ENCODE measurements around the gene RSBN1L. TPM values are rescaled to one million over a fixed set of nuclear protein-coding genes. Genes with fewer than 3 reads are reported as not detected.
A peak's percentile ranks its signal among the peaks of the same experiment; 100 is the strongest.

Gene RSBN1L
- total RNA-seq, 1 donor: 14.3 TPM

DNA sequence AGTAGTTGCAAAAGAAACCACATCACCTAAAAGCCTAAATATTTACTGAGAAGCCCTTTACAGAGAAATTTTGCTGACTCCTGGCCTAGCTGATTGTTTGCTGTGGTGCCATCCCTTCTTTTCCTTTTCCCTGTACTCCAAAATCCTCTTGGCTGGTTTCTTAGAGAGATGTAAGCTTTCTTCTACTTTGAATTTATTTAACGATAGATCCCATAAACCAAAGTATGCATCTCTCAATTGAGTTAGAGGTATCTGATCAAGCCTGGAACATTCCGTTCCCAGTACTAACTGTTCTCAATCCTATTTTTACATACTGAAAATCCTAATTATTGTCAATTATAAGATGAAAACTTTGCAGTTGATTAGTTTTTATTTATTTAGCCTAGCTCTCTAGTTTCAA is 95.7 kb downstream of the RSBN1L start:
- H3K9me3 ChIP-seq (ENCODE audit: low read depth, low read length): no peaks in the 10 kb centered on the region
- H3K4me1 ChIP-seq (ENCODE audit: insufficient read depth, low read length): peaks cover 14% of the 10 kb centered on the region
- H3K4me3 ChIP-seq (ENCODE audit: low read length): no peak overlapping the region
- no peaks in the 10 kb centered on the region for H3K27me3 ChIP-seq (ENCODE audit: insufficient read depth, low read length)

DNA sequence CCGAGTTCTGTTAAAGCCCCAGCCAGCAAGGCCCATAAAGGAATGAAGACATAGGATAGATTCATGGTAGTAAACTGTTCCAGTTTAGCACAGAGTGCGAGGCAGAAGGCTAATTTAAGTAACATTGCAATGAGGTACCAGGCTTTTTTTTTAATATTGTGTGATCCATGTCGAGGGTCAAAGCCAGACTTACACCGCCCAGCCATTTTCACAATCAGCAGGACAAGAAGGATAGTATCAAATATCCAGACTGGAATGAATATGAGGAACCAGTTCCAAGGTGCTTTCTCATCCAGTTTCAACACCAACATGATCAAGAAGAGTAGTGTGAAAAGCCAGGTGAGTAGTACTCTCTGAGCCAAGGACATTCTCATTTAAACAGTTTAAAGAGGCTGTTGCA is 97.7 kb downstream of the RSBN1L start:
- Histone ChIP-seq H3K4me1 (ENCODE audit: insufficient read depth, low read length) (peaks cover 22% of the 10 kb centered on the region), H3K9me3 (ENCODE audit: low read depth, low read length) (no peaks in the 10 kb centered on the region), H3K4me3 (ENCODE audit: low read length) (no peak overlapping the region), H3K27me3 (ENCODE audit: insufficient read depth, low read length) (no peaks in the 10 kb centered on the region)

DNA sequence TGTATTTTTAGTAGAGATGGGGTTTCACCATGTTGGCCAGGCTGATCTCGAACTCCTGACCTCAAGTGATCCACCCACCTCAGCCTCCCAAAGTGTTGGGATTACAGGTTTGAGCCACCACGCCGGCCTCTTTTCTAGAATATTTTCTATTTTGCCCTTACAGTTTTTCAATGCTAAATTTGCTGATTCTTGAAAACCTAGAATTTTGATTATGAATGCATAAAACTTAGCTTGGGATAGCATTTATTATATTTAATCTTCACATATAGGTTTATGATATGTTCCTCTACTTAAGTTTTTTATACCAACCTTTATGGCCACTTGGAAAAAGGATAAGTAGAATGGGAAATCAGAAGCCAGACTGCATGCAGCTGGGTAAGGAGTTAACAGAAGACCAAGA is 99.8 kb downstream of the RSBN1L start:
- H3K9me3 ChIP-seq (ENCODE audit: low read depth, low read length): no peaks in the 10 kb centered on the region
- H3K4me3 ChIP-seq (ENCODE audit: low read length): no peak overlapping the region
- H3K27me3 ChIP-seq (ENCODE audit: insufficient read depth, low read length): no peaks in the 10 kb centered on the region
- H3K4me1 ChIP-seq (ENCODE audit: insufficient read depth, low read length): peaks cover 29% of the 10 kb centered on the region

DNA sequence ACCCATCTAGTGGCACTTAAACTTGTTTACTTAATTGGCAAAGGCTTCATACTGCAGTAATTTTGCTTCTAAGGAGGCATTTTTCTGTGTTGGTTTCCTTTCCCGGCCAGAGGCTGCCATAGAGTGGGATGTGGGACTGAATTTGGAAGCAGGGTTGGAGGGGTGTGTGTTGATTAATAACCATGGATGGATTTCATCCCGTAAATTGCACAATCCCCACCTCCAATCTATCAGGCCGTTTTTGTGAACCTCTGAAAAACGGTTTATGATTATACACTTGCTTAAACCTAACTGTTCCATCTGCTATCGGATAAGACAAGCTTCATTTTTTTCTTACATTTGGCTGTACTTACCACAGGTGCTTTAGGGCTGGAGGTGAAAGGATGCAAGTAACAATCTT is 100.7 kb downstream of the RSBN1L start:
- Histone ChIP-seq H3K9me3 (ENCODE audit: low read depth, low read length) (no peaks in the 10 kb centered on the region), H3K4me1 (ENCODE audit: insufficient read depth, low read length) (peaks cover 29% of the 10 kb centered on the region), H3K4me3 (ENCODE audit: low read length) (peak overlapping the region; percentile 95), H3K27me3 (ENCODE audit: insufficient read depth, low read length) (no peaks in the 10 kb centered on the region)

DNA sequence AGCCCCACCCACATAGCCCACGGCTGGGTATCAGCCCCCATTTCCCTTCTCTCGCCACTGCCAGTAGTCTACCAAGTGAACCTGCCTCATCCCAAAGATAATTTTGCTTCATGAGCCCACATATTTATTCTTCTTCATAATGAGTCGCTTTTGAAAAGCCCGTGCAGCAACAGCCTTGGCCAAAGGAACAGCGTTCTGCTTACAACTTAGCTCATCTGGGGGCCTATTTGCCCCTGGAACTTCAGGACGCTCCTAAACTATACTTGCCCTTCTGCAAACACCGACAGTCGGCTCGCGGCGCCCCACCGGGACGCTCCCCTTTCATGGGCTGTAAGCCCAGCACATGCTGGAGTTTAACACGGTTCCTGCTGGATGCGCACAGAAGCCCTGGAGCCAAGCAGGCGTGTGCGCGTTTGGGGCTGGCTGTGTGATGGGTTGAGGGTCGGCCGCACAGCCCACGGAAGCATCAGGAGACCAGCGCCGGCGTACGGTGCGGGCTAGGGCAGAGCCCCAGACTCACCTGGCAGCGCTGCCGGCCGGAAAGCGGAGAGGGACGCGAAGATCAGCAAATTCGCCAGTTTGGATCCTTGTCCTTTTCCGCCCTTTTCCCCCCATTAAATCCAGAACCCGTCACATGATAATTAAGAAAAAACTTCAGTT is 101.6 kb downstream of the RSBN1L start:
- Histone ChIP-seq H3K9me3 (ENCODE audit: low read depth, low read length) (no peaks in the 10 kb centered on the region), H3K27me3 (ENCODE audit: insufficient read depth, low read length) (no peaks in the 10 kb centered on the region), H3K4me3 (ENCODE audit: low read length) (peak overlapping the region; percentile 95), H3K4me1 (ENCODE audit: insufficient read depth, low read length) (peaks cover 36% of the 10 kb centered on the region)

DNA sequence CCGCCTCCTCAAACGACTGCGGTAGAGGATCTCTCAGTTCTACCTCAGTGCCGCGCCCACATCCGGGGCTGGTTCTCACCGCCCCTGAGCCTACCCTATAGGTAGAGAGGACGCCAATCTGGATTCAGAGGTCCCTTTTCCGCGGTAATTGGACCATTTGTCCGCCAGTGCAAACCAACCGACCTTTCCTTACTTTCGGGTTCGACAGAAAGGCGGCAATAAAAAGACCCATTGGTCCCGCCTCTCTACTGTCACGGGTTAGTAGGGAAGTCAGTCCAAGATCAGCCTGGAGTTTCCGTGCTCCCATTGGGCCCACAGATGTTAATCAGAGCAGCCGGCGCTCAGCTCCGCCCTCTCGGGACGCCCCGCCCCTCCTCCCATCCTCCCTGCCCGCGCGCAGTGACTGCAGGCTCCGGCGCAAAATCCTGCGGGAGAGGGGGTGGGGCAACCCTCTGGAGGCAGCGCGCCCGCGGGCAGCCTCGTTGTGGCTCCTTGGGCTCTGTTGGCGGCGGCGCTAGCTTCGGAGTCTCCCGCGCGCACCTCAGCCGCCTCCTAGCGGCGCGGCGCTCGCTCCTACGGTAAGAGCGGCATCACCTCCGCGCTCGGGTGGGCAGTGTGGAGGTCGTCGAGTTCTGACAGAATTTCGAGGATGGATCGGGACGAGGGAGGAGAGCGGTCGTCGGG is 102.3 kb downstream of the RSBN1L start, which contains the start of the genes PHTF2 and TMEM60:
Gene PHTF2 (plus strand): TSS at position 380 of the 684 bp plus-strand sequence.
Gene TMEM60 (minus strand): TSS at position 41 of the 684 bp plus-strand sequence. CDS start 4,061 bp downstream, outside the sequence.
- H3K9me3 ChIP-seq (ENCODE audit: low read depth, low read length): no peaks in the 10 kb centered on the region
- peaks cover 41% of the 10 kb centered on the region for H3K4me1 ChIP-seq (ENCODE audit: insufficient read depth, low read length)
- peak within 1 kb of the TSS; percentile 95 for H3K4me3 ChIP-seq (ENCODE audit: low read length)

DNA sequence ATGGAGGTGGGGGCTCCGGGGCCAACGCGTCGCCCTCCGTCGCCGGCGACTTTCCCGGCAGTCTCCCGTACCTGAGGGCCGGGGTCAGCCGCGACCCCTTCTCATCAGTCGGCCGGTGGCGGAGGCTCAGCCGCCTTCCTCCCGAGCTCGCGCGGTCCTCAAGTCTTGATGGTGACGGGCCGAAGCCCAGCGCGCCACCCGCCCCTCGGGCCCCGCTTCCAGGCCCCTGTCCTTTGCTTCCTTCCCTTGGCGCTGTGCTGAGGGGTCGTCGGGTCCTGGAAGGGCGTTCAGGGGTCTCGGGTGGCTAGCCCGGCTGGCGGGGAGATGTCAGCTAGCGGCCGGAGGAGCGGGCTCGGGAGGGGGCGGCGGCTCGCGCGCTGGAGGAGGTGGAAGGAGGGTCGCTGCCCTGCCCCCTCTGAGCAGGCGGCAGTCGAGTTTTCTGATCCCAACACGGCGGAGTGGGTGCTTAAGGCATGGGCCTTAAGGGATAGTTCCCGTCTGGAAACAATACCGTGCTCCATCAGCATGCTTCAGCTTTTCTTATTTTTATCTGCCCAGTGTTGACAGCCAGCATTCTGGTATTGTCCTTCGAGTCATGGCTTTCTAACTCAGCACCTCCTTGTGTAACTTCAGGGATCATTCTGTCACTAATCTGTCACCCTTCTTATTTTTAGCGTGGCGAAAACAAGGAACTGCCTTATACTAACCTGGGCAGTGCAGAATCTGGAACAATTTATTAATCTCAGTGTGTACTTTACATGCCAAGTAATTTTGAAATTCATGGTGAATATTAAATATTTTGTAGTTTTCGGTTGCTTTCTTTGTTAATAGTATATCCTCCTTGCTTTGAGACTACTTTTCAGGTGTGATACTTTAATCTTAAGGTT is 103.1 kb downstream of the RSBN1L start:
- Histone ChIP-seq H3K4me1 (ENCODE audit: insufficient read depth, low read length) (peaks cover 44% of the 10 kb centered on the region), H3K9me3 (ENCODE audit: low read depth, low read length) (no peaks in the 10 kb centered on the region), H3K27me3 (ENCODE audit: insufficient read depth, low read length) (no peaks in the 10 kb centered on the region), H3K4me3 (ENCODE audit: low read length) (peak overlapping the region; percentile 95)

More for the DNA sequence above, 102.3 kb downstream of the RSBN1L start, which contains the start of the genes PHTF2 and TMEM60:
- no peaks in the 10 kb centered on the region for H3K27me3 ChIP-seq (ENCODE audit: insufficient read depth, low read length)

DNA sequence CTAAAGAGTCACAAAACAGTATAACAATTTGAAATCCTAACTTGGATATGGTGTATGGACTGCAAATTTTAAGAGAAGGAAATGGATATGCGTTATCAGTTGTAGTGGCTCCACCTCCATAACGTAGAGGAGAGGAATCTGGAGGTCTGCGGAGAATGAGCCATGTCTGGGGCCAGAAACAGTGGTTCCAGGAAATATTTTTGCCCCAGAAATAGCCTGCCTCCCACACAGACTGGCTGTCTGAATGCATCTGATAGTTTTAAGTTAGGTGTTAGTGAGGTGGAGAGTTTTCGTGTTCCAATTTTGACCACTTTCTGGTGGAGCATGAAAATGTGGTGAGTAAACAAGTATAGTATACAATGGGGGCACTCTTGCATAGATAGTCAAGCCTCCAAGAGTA is 103.9 kb downstream of the RSBN1L start:
- H3K9me3 ChIP-seq (ENCODE audit: low read depth, low read length): no peaks in the 10 kb centered on the region
- no peaks in the 10 kb centered on the region for H3K27me3 ChIP-seq (ENCODE audit: insufficient read depth, low read length)
- peak overlapping the region; percentile 95 for H3K4me3 ChIP-seq (ENCODE audit: low read length)
- peaks cover 41% of the 10 kb centered on the region for H3K4me1 ChIP-seq (ENCODE audit: insufficient read depth, low read length)

DNA sequence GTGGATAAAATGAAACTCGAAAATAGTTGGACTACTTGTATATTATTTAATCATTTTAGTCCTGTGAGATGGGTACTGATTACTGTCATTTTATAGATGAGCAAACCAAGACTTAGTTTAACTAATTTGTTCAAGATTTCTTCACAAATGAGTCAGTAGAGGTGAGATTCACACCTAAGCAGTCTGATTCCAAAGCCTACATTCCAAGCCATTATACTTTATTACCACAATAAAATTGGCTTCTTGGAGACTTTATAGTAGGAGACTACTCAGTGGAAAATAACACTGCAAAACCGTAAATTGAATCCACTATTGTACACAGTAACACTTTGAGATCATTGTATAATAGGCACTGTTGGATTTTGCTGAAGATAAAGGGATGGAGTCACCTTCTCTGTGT is 104.5 kb downstream of the RSBN1L start:
- peaks cover 1% of the 10 kb centered on the region for H3K9me3 ChIP-seq (ENCODE audit: low read depth, low read length)
- H3K27me3 ChIP-seq (ENCODE audit: insufficient read depth, low read length): no peaks in the 10 kb centered on the region
- no peak overlapping the region for H3K4me3 ChIP-seq (ENCODE audit: low read length)
- peaks cover 40% of the 10 kb centered on the region for H3K4me1 ChIP-seq (ENCODE audit: insufficient read depth, low read length)

DNA sequence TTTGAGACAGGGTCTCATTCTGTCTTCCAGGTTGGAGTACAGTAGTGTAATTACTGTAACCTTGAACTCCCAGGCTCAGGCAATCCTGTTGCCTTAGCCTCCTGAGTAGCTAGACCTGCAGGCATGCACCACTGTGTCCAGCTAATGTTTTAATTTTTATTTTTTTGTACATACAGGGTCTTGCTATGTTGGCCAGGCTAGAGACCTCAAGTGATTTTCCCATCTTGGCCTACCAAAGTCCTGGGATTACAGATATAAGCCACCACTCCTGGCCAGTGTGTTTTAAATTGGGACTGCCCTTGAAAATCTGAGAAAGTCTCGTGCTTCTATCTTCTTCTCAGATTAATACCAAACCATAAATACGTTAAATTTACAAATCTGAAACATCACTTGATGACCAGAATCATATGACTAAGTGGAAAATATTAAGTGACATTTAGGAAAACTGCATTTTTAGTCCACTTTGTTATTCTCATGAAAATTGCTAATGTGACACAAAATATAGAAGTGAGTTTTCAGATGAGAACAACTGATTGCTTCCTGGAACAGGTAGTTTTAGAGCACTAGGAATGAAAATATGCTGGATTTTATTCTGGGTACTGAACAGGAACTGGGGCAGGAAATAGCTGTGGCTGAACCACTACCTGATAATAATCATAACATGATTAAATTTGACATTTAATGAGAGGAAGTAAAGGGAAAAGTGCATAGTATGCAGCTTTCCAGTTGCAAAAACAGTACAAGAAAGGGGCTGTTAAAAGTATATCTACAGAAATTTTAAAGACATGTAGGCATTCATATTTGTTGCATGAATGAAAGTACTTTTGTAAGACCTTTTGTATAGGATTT is 106.5 kb downstream of the RSBN1L start:
- Histone ChIP-seq H3K27me3 (ENCODE audit: insufficient read depth, low read length) (no peaks in the 10 kb centered on the region), H3K4me1 (ENCODE audit: insufficient read depth, low read length) (peaks cover 24% of the 10 kb centered on the region), H3K9me3 (ENCODE audit: low read depth, low read length) (peaks cover 22% of the 10 kb centered on the region), H3K4me3 (ENCODE audit: low read length) (no peak overlapping the region)

DNA sequence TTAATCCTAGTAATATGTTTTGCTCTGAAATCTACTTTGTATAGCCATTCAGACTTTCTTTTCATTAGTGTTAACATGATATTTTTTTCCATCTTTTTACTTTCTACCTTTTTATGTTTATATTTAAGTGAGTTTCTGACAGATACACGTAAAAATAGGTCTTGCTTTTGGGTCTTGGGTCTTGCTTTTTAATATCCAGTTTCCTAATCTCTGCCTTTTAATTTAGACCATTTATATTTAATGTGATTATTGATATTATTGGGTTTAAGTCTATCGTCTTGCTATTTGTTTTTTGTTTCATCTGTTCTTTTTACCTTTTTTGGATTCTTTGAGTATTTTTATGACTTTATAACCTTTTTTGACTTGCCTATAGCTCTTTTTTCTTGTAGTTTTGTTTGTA is 110.2 kb downstream of the RSBN1L start:
- H3K27me3 ChIP-seq (ENCODE audit: insufficient read depth, low read length): no peaks in the 10 kb centered on the region
- H3K4me1 ChIP-seq (ENCODE audit: insufficient read depth, low read length): peaks cover 17% of the 10 kb centered on the region
- no peak overlapping the region for H3K4me3 ChIP-seq (ENCODE audit: low read length)
- H3K9me3 ChIP-seq (ENCODE audit: low read depth, low read length): peaks cover 30% of the 10 kb centered on the region

DNA sequence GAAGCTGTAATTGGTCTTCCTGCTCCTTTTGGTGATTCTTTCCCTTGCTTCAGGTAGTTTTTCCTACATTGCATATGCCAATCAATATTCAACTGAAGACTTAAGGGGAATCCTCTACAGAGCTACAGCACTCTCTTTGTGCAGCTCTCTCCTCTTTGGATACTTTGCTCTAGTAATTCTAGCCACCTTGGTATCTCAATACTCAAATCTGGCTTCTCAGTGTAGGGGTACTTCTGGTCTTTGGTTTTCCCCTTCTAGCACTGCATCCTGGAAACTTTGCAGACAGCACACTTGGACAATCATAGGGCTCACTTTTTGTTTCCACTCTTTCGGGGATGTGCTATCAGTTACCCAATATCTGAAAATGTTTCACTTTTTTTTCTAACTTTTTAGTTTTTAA is 112.3 kb downstream of the RSBN1L start:
- Histone ChIP-seq H3K27me3 (ENCODE audit: insufficient read depth, low read length) (no peaks in the 10 kb centered on the region), H3K4me3 (ENCODE audit: low read length) (no peak overlapping the region), H3K9me3 (ENCODE audit: low read depth, low read length) (peaks cover 30% of the 10 kb centered on the region), H3K4me1 (ENCODE audit: insufficient read depth, low read length) (peaks cover 10% of the 10 kb centered on the region)

DNA sequence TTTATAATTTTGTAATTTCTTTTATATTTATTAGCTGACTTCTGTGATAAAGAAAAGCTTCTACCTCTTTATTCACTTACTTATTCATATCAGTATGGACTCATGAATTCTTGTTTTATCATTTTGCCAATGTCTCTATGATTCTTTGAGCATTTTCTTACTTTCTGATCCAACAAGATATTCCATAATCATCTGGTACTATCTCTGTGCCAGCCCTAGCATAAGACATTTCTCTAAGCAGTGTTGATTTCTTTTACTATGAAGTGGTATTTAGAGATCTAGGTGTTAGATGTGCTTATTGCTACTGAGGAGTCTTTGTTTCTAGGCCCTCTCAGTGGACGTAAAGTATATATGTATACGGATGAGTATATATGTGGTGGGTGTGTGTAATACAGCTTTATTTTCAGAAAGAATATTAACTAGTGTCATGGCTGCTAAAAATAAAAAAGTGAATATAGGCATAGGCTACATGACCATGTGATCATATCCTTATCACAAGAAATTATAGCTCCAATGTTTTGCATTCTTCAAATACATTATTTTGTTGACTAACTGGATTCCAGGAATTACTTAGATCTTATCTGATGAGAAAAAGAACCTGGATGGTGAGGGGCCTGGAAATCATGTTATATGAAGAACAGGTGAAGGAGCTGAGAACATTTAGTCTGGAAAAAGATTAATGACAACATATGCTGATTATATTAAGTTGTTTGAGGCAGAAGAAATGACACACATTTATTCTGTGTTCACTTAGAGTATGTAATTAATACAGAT is 115.4 kb downstream of the RSBN1L start:
- H3K9me3 ChIP-seq (ENCODE audit: low read depth, low read length): peaks cover 21% of the 10 kb centered on the region
- H3K27me3 ChIP-seq (ENCODE audit: insufficient read depth, low read length): no peaks in the 10 kb centered on the region
- H3K4me3 ChIP-seq (ENCODE audit: low read length): no peak overlapping the region
- peaks cover 11% of the 10 kb centered on the region for H3K4me1 ChIP-seq (ENCODE audit: insufficient read depth, low read length)

DNA sequence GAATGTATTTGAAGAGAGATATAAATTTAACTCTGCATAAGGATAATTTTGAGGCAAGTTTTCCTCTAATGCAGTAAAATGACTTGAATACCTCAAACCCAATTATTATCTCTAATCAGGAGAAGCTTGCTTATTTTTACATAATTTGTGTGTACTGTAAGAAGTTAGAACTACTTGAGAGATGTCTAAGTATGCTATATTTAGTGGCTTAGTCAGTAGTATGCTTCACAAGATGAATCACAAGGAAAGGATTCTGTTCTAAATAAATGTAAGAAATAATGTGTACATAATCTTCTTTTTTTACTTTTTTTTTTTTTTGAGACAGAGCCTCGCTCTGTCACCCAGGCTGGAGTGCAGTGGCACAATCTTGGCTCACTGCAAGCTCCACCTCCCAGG is 116.0 kb downstream of the RSBN1L start:
- Histone ChIP-seq H3K9me3 (ENCODE audit: low read depth, low read length) (peaks cover 21% of the 10 kb centered on the region), H3K27me3 (ENCODE audit: insufficient read depth, low read length) (no peaks in the 10 kb centered on the region), H3K4me3 (ENCODE audit: low read length) (no peak overlapping the region), H3K4me1 (ENCODE audit: insufficient read depth, low read length) (peaks cover 11% of the 10 kb centered on the region)
